GM19463 (cell line): ENCODE measurements around the gene IRS2.

Experiments used
- ATAC-seq: cut with Tn5 transposase; IDR thresholded peaks from one replicate; pipeline ENCODE4 v1.9.1; 2021; ENCODE audit warnings: mild to moderate bottlenecking, moderate library complexity; ENCODE audit not compliant: unreplicated experiment

IRS2 gene

GRCh38 chr13:109780845-109781383, 5.5 kb downstream of the IRS2 start:
- ATAC-seq: no peak

- ATAC-seq: no peak
Observed at GRCh38 chr13:109779876-109780510, 6.4 kb downstream of the IRS2 start.

GRCh38 chr13:109779074-109779473, 7.3 kb downstream of the IRS2 start:
- no peak for ATAC-seq

GRCh38 chr13:109778102-109778542, 8.3 kb downstream of the IRS2 start:
- no peak for ATAC-seq

GRCh38 chr13:109776575-109776974, 9.8 kb downstream of the IRS2 start:
- ATAC-seq: no peak

GRCh38 chr13:109773786-109774185, 12.6 kb downstream of the IRS2 start:
- ATAC-seq: no peak

- no peak for ATAC-seq
Observed at GRCh38 chr13:109773276-109773675, 13.1 kb downstream of the IRS2 start.

- ATAC-seq: no peak
Observed at GRCh38 chr13:109771926-109772325, 14.5 kb downstream of the IRS2 start.

GRCh38 chr13:109770436-109770835, 15.9 kb downstream of the IRS2 start:
- ATAC-seq: no peak

GRCh38 chr13:109769921-109770320, 16.5 kb downstream of the IRS2 start:
- ATAC-seq: no peak

GRCh38 chr13:109769275-109769674, 17.1 kb downstream of the IRS2 start:
- no peak for ATAC-seq

GRCh38 chr13:109768616-109769015, 17.8 kb downstream of the IRS2 start:
- no peak for ATAC-seq

GRCh38 chr13:109768176-109768575, 18.2 kb downstream of the IRS2 start:
- ATAC-seq: no peak

GRCh38 chr13:109767023-109767422, 19.4 kb downstream of the IRS2 start:
- ATAC-seq: no peak

GRCh38 chr13:109764470-109765291, 21.7 kb downstream of the IRS2 start:
- ATAC-seq: peak; percentile 47

- no peak for ATAC-seq
Observed at GRCh38 chr13:109764045-109764444, 22.3 kb downstream of the IRS2 start.

- no peak for ATAC-seq
Observed at GRCh38 chr13:109762791-109763190, 23.6 kb downstream of the IRS2 start.

GRCh38 chr13:109761695-109762094, 24.7 kb downstream of the IRS2 start:
- no peak for ATAC-seq

- ATAC-seq: no peak
Observed at GRCh38 chr13:109760951-109761350, 25.4 kb downstream of the IRS2 start.

GRCh38 chr13:109760402-109760801, 26.0 kb downstream of the IRS2 start:
- no peak for ATAC-seq

GRCh38 chr13:109759609-109760008, 26.8 kb downstream of the IRS2 start:
- no peak for ATAC-seq

GRCh38 chr13:109758937-109759480, 27.4 kb downstream of the IRS2 start:
- no peak for ATAC-seq
